ENCODE results near the gene PLCD1.
"Not testable (repeated sequence)": the region's sequence is repeated elsewhere in the genome, so short reads cannot be mapped to it uniquely, and the experiment has no call there.

PLCD1 gene

DNA sequence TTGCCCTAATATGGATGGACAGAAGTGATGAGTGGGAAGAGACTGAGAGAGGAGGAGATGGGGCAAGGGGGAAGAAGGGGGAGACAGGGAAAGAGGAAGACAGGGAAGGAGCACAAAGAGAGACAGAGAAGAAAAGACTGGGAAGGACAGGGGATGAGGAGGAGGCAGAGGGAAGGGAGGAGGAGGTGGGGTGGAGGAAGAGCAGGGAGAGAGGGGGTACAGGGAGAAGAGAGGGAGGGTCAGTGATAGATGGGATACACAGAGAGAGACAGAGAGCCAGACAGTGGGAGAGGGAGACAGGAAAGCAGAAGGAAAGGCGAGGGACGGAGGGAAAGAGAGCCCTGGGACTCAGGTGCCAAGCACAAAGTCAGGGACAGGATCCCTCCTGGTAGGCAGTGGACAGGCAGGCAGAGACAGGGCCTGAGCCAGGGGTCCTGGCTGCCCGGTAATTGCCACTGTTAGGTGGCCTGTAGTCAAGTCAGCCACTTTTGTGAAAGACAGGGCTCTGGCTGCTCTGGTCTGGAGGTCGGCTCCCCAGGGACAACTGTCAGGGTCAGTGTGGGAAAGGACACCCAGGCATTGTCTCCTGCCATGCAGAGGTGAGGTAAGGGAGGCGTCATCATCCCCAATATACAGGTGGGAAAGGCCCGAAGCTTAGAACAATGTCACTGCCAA, 29.1 kb downstream of the PLCD1 start:
- DNase-seq (ENCODE audit: low read depth in 2 of 2) = no peak

DNA sequence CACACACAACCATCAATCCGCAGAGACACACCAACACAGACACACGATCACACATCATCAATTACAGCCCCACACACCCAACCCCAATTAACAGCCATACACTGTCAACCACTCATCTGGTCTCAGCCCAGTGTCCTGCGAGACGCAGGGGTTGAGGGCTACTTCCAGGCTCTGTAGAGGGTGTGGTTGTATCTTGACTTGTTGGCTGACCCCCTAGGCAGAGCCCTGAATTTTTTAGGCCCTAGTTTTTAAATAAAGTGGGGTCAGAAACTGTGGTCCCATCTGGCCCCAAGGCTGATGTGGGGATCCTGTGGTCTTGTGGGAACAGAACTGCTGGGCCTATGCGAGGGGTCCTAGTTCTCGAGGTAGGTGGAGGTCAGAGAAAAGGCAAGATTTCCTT, 29.6 kb downstream of the PLCD1 start:
- no peak for DNase-seq (ENCODE audit: low read depth in 2 of 2)

DNA sequence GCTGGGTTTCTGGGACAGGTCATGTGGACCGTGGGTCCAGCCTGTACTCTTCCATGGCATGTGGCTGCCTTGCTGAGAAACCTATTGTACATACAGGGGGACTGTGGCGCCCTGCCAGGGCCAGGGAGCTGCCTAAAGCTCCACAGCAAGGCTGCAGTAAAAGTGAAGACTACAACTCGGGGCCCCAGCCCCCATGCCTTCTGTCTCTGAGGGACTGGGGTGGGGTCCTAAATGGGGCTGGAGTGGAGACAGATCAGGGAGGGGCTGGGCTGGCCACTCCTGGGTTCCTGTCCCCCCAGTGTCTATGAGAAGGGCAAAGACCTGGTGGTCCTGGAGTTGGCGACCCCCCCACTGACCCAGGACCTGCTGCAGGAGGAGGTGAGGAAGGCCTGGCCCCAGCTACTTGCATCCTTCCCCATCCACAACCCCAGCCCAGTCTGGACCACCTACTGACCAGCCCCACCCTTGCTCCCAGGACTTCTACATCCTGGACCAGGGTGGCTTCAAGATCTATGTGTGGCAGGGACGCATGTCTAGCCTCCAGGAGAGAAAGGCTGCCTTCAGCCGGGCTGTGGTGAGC, 31.6 kb downstream of the PLCD1 start:
- no peak for DNase-seq (ENCODE audit: low read depth in 2 of 2)

DNA sequence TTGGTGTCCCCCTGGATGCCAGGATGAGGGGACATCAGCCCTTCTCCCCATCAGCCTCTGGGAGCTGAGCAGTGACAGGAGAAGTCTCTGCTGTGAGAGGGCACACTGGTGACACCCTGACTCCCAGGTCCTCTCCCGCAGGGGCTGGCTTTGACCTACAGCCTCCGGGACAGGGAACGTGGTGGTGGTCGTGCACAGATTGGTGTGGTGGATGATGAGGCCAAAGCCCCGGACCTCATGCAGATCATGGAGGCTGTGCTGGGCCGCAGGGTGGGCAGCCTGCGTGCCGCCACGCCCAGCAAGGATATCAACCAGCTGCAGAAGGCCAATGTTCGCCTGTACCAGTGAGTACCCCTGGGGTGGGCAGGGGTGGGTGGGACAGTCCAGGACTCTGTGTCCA, 32.1 kb downstream of the PLCD1 start:
- no peak for DNase-seq (ENCODE audit: low read depth in 2 of 2)

DNA sequence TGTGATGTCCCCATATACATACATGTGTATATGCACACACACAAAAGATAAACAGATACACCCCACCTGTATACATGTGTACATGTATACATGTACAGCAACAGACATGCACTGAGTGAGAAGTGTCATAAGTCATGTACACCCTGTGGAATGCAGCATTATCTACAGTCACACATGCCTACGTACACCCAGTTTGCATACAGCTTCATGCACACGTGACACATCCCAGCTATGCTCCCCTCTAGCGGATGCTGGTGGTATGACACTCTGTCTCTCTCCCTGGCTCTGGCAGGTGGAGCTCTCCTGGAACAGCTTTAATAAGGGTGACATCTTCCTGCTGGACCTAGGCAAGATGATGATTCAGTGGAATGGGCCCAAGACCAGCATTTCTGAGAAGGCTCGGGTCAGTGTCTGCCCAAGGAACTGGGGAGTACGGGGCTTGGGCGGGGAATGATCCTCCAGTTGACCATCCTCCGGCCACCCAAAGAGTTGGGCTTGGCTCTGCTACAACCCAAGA, 32.6 kb downstream of the PLCD1 start:
- peak; percentile 43 to 59 for DNase-seq (ENCODE audit: low read depth in 2 of 2)

DNA sequence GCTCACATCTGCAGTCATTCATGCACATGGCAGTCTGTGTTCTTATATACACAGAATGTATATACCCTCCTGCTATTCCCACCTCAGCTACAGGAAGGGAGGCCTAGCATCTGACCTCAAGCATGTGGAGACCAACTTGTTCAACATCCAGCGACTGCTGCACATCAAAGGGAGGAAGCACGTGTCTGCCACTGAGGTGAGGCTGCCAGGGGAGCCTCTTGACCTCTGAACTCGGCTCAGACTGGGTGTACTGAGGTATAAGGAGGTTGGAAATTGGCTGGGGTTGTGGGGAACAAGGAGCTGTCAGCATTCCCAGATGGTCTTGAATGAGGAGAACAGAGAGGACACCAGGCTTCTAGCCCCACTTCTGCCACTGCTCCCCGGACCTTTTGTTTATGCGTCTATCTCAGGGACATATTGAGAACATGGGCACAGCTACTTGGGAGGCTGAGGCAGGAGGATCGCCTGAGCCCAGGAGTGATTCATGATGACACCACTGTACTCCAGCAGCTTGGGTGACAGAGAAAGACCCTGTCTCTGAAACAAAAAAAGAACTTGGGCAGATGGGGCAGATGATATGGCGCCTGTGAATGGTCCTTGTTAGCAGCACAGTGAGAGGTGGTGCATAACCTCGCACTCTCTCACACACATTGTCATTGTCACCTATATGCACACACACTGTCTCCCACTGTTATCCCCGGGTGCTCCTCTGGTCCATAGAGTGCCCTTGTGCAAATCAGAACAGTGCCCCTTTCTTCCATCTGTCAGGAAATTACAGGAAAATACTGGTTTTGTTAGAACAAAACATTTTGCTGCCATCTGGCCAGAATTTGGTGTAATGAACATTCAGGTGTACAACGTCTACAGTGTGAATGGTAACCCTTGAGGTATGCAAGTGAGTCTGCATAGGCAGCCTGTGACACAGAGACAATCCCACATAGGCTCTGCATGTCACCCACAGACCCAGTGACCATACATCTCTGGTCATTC, 33.5 kb downstream of the PLCD1 start:
- DNase-seq (ENCODE audit: low read depth in 2 of 2) = no peak

DNA sequence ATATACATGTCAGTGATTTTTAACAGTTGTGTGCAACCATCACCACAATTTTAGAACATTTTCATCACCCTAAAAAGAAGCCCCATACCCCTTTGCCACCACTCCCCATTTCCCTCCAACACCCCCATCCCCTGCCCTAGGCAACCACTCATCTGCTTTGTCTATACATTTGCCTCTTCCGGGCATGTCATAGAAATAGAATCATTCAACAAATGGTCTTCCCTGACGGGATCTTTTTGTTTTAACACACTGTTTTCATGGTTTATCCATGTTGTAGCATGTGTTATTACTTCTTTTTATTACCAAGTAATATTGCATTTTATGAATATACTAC, 34.8 kb downstream of the PLCD1 start:
- DNase-seq (ENCODE audit: low read depth in 2 of 2) = no peak

DNA sequence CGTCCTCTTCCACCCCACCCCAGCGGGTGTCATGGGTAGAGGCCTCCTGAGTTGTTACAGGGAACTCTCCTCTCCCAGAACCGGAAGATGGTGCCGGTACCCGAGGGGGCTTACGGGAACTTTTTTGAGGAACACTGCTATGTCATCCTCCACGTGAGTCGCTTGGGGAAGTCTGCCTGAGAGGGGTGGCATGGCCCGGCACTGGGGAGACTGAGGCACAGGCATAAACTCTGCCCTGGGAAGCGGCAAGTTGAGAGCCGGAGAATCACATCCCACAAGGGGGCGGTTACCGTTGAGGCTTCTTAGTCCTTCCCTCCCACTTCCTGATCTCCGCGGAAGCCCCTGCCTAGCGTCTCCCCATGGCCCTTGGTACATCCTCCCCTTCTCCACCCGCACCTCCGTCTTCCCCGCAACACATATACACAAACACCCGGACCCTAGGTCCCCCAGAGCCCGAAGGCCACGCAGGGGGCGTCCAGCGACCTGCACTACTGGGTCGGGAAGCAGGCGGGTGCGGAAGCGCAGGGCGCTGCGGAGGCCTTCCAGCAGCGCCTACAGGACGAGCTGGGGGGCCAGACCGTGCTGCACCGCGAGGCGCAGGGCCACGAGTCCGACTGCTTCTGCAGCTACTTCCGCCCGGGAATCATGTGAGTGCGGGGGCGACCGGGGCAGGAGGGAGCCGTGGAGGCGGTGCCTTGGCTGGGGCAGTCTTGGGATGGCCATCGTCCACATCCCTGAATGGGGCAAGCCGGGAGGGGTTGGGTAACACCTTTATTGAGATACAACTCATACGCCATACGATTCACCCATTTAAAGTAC, 35.4 kb downstream of the PLCD1 start:
- peak; percentile 16 to 47 for DNase-seq (ENCODE audit: low read depth in 2 of 2)

DNA sequence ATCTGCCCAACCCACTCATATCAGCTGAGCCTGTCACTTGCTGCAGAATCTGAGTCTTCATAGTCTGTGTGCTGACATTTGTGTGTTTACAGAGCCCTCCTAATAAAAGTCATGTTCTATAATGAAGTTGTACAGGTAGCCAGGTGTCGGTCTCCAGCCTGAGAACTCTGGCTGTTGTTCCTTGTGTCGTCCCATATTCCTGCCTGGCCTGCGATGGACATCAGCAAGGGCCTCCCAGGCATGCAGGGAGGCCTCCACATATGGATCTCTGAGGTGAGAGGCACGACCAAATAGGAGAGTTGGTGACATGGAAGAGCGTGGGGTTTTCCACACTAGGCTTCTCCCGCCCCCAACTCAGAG, 36.0 kb downstream of the PLCD1 start:
- no peak for DNase-seq (ENCODE audit: low read depth in 2 of 2)

DNA sequence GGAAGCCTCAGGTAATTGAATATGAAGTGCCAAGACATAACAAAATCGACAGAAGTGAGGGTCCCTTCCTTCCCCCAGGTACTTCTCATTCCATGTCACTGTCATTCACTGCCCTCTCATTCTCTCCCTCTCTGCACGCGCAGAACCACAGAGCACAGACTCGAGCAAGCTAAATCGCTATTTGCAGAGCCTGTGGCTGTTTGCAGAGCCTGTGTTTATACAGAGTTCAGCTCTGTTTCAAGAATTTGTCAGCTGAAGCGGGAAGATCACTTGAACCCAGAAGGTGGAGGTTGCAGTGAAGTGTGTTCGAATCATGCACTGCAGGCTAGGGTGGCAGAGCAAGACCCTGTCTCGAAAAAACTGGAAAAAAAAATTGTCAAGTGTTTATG, 36.4 kb downstream of the PLCD1 start:
- DNase-seq (ENCODE audit: low read depth in 2 of 2) = no peak

DNA sequence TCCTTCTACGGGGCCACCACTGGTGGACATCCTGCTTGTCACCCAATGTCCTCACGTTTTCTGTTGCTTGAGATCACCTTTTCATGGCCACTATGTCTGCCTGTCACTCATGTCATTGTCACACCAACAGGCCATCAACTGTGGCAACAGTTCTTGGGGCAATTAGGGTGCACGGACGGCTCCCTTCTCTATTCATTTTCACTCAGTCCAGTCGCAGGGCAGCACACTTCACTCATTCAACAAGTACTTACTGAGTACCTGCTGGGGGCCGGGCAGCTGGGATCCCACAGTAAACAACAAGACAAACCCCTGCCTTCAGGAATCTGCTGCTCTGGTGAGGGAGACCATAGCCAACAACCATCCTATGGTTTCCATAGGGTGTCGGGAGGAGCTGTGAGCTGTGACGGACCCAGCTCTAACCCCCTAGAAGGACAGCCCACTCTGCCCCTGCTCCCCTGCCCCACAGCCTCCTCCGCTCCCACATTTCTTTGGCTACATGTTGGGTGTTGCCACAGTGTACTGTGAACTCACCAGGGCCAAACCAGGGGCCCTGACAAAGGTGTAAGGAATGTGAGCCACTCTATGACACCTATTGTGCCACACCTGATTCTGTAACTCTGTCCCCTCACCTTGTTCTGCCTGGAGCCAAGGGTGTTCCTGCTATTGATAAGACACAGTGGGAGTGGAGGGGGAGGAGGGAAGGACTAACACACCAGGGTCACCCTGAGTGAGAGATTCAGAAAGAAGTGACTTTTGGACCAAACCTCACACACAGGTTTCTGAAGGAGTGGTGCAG, 37.0 kb downstream of the PLCD1 start:
- no peak for DNase-seq (ENCODE audit: low read depth in 2 of 2)

DNA sequence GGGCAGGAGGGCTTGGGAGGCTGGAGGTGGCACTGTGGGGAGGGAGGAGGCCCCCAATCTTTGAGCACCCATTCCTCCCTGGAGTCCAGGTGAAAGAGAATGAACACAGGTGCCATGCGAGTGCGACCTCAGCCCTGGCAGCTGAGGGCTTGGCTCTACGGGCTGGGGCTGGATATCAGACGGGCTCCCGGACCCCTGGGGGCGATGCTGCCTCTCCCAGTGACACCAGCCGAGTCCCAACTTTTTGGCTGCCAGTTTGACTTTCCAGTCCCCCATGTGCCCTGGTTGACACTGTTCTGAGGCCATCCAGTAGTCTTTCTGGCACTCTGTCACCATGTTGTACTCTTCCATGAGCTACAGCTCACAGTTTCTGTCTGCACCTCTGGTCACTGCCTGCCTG, 37.6 kb downstream of the PLCD1 start:
- no peak for DNase-seq (ENCODE audit: low read depth in 2 of 2)

DNA sequence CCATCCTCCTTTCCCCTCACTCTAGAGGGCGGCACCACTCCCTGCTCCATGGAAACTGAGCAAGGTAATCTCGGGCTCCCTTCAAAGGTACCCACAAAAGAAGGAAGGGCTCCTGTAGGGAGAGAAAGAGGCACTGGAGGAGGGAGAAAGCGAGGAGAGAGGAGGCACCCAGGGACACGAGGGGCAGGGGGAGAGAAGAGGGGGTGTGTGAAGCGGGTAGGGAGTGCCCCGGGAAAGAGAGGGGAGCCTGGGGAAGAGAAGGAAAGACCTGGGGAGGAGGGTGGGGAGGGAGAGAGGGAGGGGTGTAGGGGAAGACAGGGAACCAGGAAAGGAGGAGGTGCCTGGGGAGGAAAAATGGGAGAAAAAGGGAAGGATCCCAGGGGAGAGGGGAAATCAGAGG, 38.3 kb downstream of the PLCD1 start:
- DNase-seq (ENCODE audit: low read depth in 2 of 2) = no peak

DNA sequence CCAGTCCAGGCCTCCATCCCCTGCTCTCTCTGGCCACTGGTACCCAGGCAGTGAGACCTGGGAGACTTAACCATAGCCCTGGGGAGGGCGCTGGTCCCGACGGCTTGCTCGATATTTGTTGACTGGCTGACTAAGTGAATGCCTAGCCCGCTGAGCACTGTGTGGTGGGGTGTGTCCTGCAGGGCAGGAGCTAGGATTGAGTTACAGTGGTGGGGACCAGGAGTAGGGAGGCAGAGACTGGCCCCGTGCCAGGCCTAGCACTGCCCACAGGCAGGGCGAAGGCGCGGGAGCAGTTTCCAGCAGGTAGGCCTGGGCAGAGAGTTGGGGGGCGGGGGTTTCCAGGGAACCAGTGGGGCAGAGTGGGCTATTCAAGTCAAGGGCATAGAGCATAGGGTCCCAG, 38.9 kb downstream of the PLCD1 start, which contains the start of gene VILL:
TSS of gene VILL (plus strand) at position 260 of the 400 bp plus-strand sequence. CDS start 2,887 bp downstream, outside the sequence.
- no peak for DNase-seq (ENCODE audit: low read depth in 2 of 2)

DNA sequence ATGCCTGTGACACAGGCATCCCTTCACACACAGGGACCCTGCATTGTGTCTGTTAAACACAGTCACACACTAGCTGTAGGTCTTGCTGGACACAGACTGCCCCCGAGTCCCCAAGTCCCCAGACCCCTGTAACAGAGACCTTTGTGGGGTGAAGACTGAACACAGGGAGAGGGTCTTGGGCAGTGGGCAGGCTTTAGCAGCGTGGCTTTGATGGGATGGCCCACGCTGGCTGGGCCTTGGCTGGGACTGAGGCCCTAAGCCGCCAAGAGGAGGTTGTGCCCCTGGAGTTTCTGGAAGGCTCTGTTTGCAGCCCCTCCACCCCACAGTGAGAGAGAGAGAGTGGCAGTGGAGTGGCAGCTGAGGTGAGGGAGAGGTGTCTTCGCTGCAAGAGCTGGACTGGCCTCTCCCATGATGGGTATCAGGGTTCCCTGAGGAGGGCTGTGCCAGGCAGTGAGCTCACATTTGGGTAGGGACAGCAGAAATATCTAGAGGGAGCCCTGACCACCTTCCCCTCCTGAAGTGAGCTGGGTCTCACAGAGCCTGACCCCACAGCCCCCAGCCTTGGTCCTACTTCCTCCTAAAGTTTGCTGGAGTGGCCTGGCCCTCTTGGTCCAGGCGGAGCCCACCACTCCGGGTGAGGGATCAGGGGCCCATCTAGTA, 39.5 kb downstream of the PLCD1 start:
- DNase-seq (ENCODE audit: low read depth in 2 of 2) = no peak

DNA sequence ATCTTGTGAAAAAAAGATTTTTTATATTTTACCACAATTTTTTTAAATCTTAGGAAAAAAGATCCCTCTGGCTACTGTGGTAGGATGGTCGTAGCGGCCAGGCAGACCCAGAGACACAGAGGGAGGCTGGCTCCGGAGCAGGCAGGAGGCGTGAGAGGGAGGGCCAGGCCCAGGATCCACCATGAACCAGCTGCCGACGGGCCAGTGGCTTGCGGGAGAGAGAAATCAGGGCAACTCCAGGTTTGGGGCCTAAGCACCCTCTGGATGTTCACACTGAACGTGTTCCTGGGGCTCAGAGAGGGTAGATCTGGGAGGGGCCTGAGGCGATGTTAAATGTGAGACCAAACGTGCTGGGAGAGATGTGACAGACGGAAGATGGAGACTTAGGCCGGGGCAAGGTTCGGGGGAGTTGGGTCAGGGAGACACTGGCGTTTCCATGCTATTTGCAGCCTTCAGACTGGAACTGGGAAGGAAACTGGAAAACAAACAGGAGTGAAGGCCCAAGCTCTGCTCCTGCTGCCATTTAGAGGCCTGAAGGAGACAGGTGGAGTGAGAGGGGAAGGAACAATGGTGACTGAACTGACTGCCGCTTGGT, 40.4 kb downstream of the PLCD1 start:
- no peak for DNase-seq (ENCODE audit: low read depth in 2 of 2)

DNA sequence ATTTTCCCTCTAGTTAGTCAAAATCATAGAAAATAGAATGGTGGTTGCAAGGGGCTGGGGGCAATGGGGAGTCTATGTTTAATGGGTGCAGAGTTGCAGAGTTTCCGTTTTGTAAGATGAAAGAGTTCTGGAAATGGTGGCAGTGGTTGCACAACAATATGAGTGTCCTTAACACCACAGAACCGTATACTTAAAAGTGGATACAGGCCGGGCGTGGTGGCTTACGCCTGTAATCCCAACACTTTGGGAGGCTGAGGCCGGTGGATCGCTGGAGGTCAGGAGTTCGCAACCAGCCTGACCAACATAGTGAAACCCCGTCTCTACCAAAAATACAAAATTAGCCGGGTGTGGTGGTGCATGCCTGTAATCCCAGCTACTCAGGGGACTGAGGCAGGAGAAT, 41.1 kb downstream of the PLCD1 start:
- DNase-seq (ENCODE audit: low read depth in 2 of 2) = not testable (repeated sequence)

DNA sequence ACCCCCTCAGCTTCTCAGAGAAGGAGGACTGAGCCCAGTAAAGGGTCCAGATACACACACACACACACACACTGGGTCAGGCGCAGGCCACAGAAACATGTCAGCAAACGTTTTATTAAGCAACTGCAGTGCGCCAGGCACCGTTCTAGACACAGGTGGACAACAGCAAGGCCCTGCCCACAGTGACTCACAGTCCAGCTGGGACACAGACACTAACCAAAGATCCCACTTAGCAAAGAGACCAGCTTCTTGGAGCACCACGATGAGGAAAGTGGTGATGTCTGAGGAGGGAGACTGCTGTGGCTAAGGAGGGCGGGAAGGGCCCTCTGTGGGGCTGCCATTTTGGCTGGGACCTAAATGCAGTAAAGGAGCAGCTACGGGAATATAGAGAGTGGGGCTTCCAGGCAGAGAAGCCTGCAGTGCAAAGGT, 41.7 kb downstream of the PLCD1 start:
- no peak for DNase-seq (ENCODE audit: low read depth in 2 of 2)

DNA sequence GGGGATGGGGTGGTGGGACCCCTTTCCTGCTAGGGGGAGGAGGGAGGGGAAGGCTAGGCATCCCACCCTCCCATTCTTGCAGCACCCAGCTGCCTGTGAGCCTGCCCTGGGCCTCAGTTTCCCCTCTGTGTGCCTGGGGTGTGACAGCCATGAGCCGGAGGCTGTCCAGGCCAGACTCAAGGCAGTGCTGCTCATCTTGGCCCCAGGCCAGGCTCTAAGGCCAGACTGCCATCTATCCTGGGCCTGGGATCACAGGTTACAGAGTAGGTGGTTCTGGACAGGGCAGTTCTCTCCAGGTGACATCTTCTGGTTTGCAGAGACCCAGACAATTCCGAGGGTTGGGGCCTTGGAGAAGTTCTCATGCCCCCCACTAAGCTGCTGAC, 42.1 kb downstream of the PLCD1 start:
- no peak for DNase-seq (ENCODE audit: low read depth in 2 of 2)

All from stimulated activated CD8-positive, alpha-beta memory T cell treated with anti-CD3 and anti-CD28 coated beads, Interleukin-15, amount 100 ng/mL, for 4 hours (primary cell).